ENCODE results near the gene MAPKBP1. TPM values are rescaled to one million over a fixed set of nuclear protein-coding genes. Genes with fewer than 3 reads are reported as not detected.

MAPKBP1 gene
- total and polyA plus RNA-seq, 12 donors = 3.4 to 27.2 (median 13.3) TPM

DNA sequence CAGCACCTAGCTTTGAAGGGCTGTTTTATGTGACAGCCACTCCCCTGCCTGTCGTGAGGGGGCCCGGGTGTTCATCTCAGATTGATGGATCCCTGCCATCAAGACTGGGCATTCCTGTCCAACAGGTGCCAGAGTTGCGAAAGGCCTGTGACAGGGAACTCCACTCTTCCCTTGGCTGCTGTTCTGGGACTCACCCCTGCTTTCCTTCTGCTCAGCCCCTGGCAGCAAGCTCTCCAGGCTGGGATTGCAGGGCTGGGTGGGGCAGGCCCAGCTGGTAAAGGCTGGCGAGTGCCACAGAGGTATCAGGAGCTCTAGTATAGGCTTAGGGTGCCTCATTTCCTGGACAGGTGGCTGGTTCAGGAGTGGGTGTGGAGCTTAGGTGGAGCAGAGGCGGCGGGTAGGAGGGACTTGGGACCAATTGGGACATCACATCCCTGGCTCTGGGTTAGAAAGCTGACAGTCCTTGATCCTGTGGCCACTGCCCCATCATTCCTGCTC lies 64.2 kb downstream of the MAPKBP1 start, which contains the start of gene PLA2G4B:
Gene PLA2G4B, plus strand, starts transcription at position 448 of the 498 bp plus-strand sequence. CDS start 67 bp downstream, outside the sequence.
- no peak within 1 kb of the TSS for H3K4me3 ChIP-seq
- 71 to 76% methylated on average over 6 of the region's 6 CpGs for WGBS, 2 donors
- peaks cover 0 to 13% (median 4%) of the 10 kb centered on the region in 9 donors for H3K4me1 ChIP-seq
- intact Hi-C loops (cut with DNase I) = loop anchor here in 3 of 10 donors (5.0 to 10.0 kb wide), 2 partner anchors 59 to 66 kb away; no protein-coding TSS in a partner anchor
- peaks cover 0 to 50% (median 6%) of the 10 kb centered on the region in 9 donors for H3K36me3 ChIP-seq
- peak in 5 of 8 donors; percentile 14 to 36 (median 21) for ATAC-seq
- no peak for TF ChIP-seq CTCF (IDR thresholded peaks at IDR 0.05)
- no peaks in the 10 kb centered on the region for H3K27me3 ChIP-seq
- H3K27ac ChIP-seq = no peak within 1 kb of the TSS
- no peak for DNase-seq
- H3K9me3 ChIP-seq = no peaks in the 10 kb centered on the region

GRCh38 chr15:41839781-41840491 lies 65.7 kb downstream of the MAPKBP1 start:
- no peak for TF ChIP-seq CTCF (IDR thresholded peaks at IDR 0.05)
- DNase-seq (no peak), ATAC-seq (no peak)
- Histone ChIP-seq H3K36me3 (peaks cover 0 to 65% (median 6%) of the 10 kb centered on the region in 9 donors), H3K4me1 (peaks cover 0 to 13% (median 4%) of the 10 kb centered on the region in 9 donors), H3K9me3 (no peaks in the 10 kb centered on the region), H3K4me3 (no peak overlapping the region), H3K27me3 (no peaks in the 10 kb centered on the region), H3K27ac (no peak overlapping the region)
- WGBS, 2 donors = 95% methylated on average over 15 to 16 of the region's 16 CpGs
- intact Hi-C loops (cut with DNase I) = loop anchor here in 3 of 10 donors (5.0 to 10.0 kb wide), 2 partner anchors 57 to 65 kb away; no protein-coding TSS in a partner anchor

DNA sequence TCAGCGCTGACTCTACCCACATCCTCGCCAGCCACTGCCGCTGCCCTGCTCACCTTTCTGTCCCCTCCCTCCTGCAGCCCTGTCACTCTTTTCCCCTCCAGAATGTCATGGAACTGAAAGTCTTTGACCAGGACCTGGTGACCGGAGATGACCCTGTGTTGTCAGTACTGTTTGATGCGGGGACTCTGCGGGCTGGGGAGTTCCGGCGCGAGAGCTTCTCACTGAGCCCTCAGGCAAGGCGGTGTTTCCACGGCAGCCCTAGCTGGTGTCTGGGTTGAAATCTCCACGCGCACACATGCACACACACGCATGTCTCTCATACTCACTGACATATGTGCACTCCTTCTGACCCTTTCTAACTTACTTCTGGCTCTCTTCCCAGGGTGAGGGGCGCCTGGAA lies 66.4 kb downstream of the MAPKBP1 start:
- peaks cover 0 to 72% (median 6%) of the 10 kb centered on the region in 9 donors for H3K36me3 ChIP-seq

More for the DNA sequence above, 66.4 kb downstream of the MAPKBP1 start:
- ATAC-seq (no peak), DNase-seq (no peak)
- H3K4me3 ChIP-seq = no peak overlapping the region
- intact Hi-C loops (cut with DNase I) = no loop called here
- peaks cover 0 to 13% (median 4%) of the 10 kb centered on the region in 9 donors for H3K4me1 ChIP-seq
- no peak for TF ChIP-seq CTCF (IDR thresholded peaks at IDR 0.05)
- no peaks in the 10 kb centered on the region for H3K27me3 ChIP-seq
- H3K27ac ChIP-seq = no peak overlapping the region
- H3K9me3 ChIP-seq = no peaks in the 10 kb centered on the region
- WGBS, 2 donors = 91 to 96% methylated on average over 15 of the region's 15 CpGs

Data from heart right ventricle (tissue), 16 donors.